OCI-LY7 (cell line): Measurements from ENCODE around the gene BAHD1. TPM values are rescaled to one million over a fixed set of nuclear protein-coding genes. Genes with fewer than 3 reads are reported as not detected.

Source experiments
- BruUV-seq: library from RNA; stranded (reverse); fragments of 400-500 nt; replicated peaks from 2 replicates; lab custom pipeline; 2021; lab: Mats Ljungman, UMichigan
- CTCF ChIA-PET: fragments of 300-600 bp; sonication (Branson Sonifier 250); formaldehyde crosslinking; loops from one replicate; lab custom pipeline; 2022; ENCODE audit warnings: antibody characterized with exemption; ENCODE audit not compliant: unreplicated experiment; lab: Charles Lee
- POLR2A ChIA-PET: fragments of 300-600 bp; sonication (Branson Sonifier 250); formaldehyde crosslinking; loops from one replicate; lab custom pipeline; 2022; ENCODE audit warnings: antibody characterized with exemption; lab: Charles Lee
- DNase-seq: peaks from one replicate; pipeline ENCODE4 v3.0.0-alpha.2; 2015; ENCODE audit warnings: low spot score
- H2AFZ ChIP-seq: fragments of 200-600 bp; sonication (generic), shearing (Covaris generic); 2 replicates; pipeline ENCODE4 v1.6.1; 2014; ENCODE audit warnings: mild to moderate bottlenecking, antibody characterized with exemption, low read length, moderate library complexity
- H3K27ac ChIP-seq: fragments of 200-600 bp; sonication (generic); 2 replicates; pipeline ENCODE4 v1.5.1; 2014; ENCODE audit warnings: mixed run types, low read depth, mild to moderate bottlenecking, moderate library complexity, low read length, inconsistent platforms; ENCODE audit not compliant: poor library complexity, severe bottlenecking
- H3K36me3 ChIP-seq: fragments of 200-600 bp; sonication (generic); 2 replicates; pipeline ENCODE4 v1.6.1; 2014; ENCODE audit warnings: mild to moderate bottlenecking, antibody characterized with exemption, low read length, moderate library complexity, mixed read lengths; ENCODE audit not compliant: insufficient read depth
- H3K4me1 ChIP-seq: fragments of 200-600 bp; sonication (generic); 2 replicates; pipeline ENCODE4 v1.5.1; 2014; ENCODE audit warnings: mild to moderate bottlenecking, low read length; ENCODE audit not compliant: insufficient read depth, poor library complexity, severe bottlenecking
- H3K4me2 ChIP-seq: fragments of 200-600 bp; sonication (generic); 2 replicates; pipeline ENCODE4 v1.6.1; 2014; ENCODE audit warnings: mild to moderate bottlenecking, low read length
- H3K4me3 ChIP-seq: fragments of 200-600 bp; sonication (generic); 2 replicates; pipeline ENCODE4 v1.5.1; 2014; ENCODE audit warnings: mild to moderate bottlenecking, low read depth, low read length; ENCODE audit not compliant: poor library complexity, severe bottlenecking
- H3K79me2 ChIP-seq: fragments of 200-600 bp; sonication (generic); 2 replicates; pipeline ENCODE4 v1.6.1; 2016; ENCODE audit warnings: low read depth, mild to moderate bottlenecking, low read length, moderate library complexity, mixed read lengths; ENCODE audit not compliant: insufficient read depth
- H3K9me2 ChIP-seq: fragments of 200-600 bp; sonication (generic); 2 replicates; pipeline ENCODE4 v1.6.1; 2016; ENCODE audit warnings: mild to moderate bottlenecking, low read length, mixed read lengths; ENCODE audit not compliant: insufficient read depth
- H3K9me3 ChIP-seq: fragments of 200-600 bp; sonication (generic); 2 replicates; pipeline ENCODE4 v1.6.1; 2014; ENCODE audit warnings: mild to moderate bottlenecking, mixed run types, low read length, mixed read lengths
- H4K20me1 ChIP-seq: fragments of 200-600 bp; sonication (generic); 2 replicates; pipeline ENCODE4 v1.6.1; 2014; ENCODE audit warnings: mild to moderate bottlenecking, antibody characterized with exemption, low read length, moderate library complexity, mixed read lengths; ENCODE audit not compliant: insufficient read depth
- EZH2phosphoT487 ChIP-seq: fragments of 200-600 bp; sonication (generic); IDR thresholded peaks from 2 replicates; pipeline ENCODE4 v1.6.1; 2018; ENCODE audit warnings: low read depth, borderline replicate concordance, mild to moderate bottlenecking, mixed run types, antibody characterized with exemption, low read length, moderate library complexity, mixed read lengths
- intact Hi-C: fragments of 100-400 bp; cut with micrococcal nuclease; formaldehyde crosslinking; loops from one replicate; pipeline ENCODE4 v1.10.0; 2022; ENCODE audit not compliant: unreplicated experiment
- total RNA-seq, 2 experiments: library from RNA; depleted of rRNA in 1 of 2; stranded (reverse); fragments of >200 nt in 1 of 2; shearing (Covaris generic) in 1 of 2; gene quantifications; 2 replicates each; pipeline ENCODE4 v1.2.3, GENCODE V29; 2014 to 2022
- TF ChIP-seq, protein P1 (sequence below): fragments of 200-600 bp; sonication (generic); conservative IDR thresholded peaks from 2 replicates; pipeline ENCODE4 v1.5.1; 2014; ENCODE audit warnings: mild to moderate bottlenecking, antibody characterized with exemption, low read length, moderate library complexity, mixed read lengths

Gene BAHD1
- total RNA-seq, 2 experiments from 2014 or later, result 15.0 to 22.3 TPM

DNA sequence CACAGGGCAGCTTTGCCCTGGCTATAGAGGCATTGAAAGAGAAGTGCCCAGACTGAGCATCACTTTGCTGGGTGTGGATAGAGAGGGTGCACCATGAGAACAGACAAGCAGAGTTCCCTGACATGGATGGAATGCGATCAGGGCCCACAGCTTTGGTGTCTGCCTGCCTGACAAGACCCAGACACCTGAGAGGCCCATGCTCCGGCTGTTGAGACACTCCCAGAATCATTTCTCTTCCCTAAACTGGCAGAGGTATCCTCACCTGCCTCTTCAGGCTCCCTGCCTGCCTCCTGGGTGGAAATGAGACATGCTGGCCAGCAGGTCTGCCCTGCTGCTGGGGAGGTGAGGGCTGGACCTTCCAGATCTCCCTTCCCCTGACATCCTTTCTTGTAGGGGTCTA is 19.7 kb downstream of the BAHD1 start:
- Histone ChIP-seq H3K4me2 (no peak overlapping the region), H3K9me2 (no peaks in the 10 kb centered on the region), H4K20me1 (no peaks in the 10 kb centered on the region), H2AFZ (no peak overlapping the region), H3K79me2 (no peaks in the 10 kb centered on the region), H3K27ac (no peak overlapping the region), H3K4me1 (no peaks in the 10 kb centered on the region), H3K9me3 (no peaks in the 10 kb centered on the region), H3K36me3 (peaks cover 21% of the 10 kb centered on the region; the same call in 1 of the 2 replicates), H3K4me3 (no peak overlapping the region)
- intact Hi-C loops, result no loop called here
- POLR2A ChIA-PET, result interaction anchor here (0.6 kb wide), 1 partner anchor 27 kb away, joined by 3 read pairs; no protein-coding TSS in a partner anchor
- DNase-seq, result no peak
- CTCF ChIA-PET, result no interaction called here
- no TSS peak for BruUV-seq
- TF ChIP-seq, protein P1, sequence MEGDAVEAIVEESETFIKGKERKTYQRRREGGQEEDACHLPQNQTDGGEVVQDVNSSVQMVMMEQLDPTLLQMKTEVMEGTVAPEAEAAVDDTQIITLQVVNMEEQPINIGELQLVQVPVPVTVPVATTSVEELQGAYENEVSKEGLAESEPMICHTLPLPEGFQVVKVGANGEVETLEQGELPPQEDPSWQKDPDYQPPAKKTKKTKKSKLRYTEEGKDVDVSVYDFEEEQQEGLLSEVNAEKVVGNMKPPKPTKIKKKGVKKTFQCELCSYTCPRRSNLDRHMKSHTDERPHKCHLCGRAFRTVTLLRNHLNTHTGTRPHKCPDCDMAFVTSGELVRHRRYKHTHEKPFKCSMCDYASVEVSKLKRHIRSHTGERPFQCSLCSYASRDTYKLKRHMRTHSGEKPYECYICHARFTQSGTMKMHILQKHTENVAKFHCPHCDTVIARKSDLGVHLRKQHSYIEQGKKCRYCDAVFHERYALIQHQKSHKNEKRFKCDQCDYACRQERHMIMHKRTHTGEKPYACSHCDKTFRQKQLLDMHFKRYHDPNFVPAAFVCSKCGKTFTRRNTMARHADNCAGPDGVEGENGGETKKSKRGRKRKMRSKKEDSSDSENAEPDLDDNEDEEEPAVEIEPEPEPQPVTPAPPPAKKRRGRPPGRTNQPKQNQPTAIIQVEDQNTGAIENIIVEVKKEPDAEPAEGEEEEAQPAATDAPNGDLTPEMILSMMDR, result no peak
- no peak for TF ChIP-seq EZH2phosphoT487

DNA sequence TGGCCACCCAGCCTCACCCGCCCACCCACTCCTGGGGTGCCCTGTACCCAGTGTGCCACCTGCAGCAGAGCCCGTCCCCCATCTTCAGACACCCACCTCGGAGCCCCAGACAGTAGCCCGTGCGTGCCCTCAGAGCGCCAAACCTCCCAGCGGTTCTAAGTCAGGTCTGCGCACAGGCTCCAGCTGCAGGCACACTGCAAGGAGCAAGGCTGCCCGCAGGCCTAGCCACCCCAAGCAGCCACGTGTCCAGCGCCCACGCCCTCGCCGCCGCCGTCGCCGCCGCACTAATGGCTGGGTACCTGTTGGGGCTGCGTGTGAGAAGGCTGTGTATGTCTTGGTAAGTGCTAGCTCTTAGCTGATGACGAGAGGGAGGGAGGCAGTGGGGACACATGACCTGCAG is 21.2 kb downstream of the BAHD1 start:
- no TSS peak for BruUV-seq
- Histone ChIP-seq H3K4me3 (no peak overlapping the region), H3K4me2 (no peak overlapping the region), H2AFZ (no peak overlapping the region), H3K27ac (no peak overlapping the region), H3K9me2 (no peaks in the 10 kb centered on the region), H3K79me2 (no peaks in the 10 kb centered on the region), H3K9me3 (no peaks in the 10 kb centered on the region), H3K4me1 (no peaks in the 10 kb centered on the region), H3K36me3 (peaks cover 36% of the 10 kb centered on the region; the same call in 1 of the 2 replicates), H4K20me1 (no peaks in the 10 kb centered on the region)
- intact Hi-C loops, result no loop called here
- POLR2A ChIA-PET, result no interaction called here
- DNase-seq, result no peak
- CTCF ChIA-PET, result no interaction called here
- TF ChIP-seq, protein P1, result no peak
- no peak for TF ChIP-seq EZH2phosphoT487

DNA sequence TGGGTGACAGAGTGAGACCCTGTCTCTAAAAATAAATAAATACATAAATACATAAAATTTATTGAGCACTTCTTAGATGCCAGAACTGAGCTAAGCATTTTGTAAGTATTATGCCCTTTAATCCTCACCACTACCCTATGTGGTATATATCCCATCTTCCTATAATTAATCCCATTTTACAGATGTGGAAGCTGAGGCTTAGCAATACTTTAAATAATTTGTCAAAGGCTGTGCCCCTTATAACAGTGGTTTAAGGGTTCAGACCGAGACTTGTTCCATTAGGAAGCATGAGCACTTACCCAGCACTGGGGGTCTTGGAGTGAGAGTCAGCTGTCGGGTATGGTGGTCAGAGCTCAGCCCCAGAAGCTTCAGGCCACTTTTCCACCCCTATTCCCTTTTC is 22.5 kb downstream of the BAHD1 start:
- no peak overlapping the region for H3K4me3 ChIP-seq
- BruUV-seq, result no TSS peak
- H3K4me2 ChIP-seq, result no peak overlapping the region
- H3K9me3 ChIP-seq, result no peaks in the 10 kb centered on the region
- no peaks in the 10 kb centered on the region for H4K20me1 ChIP-seq
- ChIA-PET CTCF (no interaction called here), POLR2A (interaction anchor here (0.6 kb wide), 1 partner anchor 273 kb away, joined by 3 read pairs; no protein-coding TSS in a partner anchor)
- no peaks in the 10 kb centered on the region for H3K79me2 ChIP-seq
- H3K4me1 ChIP-seq, result no peaks in the 10 kb centered on the region
- TF ChIP-seq EZH2phosphoT487, result no peak
- TF ChIP-seq, protein P1, result no peak
- no peaks in the 10 kb centered on the region for H3K9me2 ChIP-seq
- no peak for DNase-seq
- peaks cover 36% of the 10 kb centered on the region; the same call in 1 of the 2 replicates for H3K36me3 ChIP-seq
- no peak overlapping the region for H2AFZ ChIP-seq
- intact Hi-C loops, result no loop called here
- no peak overlapping the region for H3K27ac ChIP-seq
